Naive thymus-derived CD4-positive, alpha-beta T cell (primary cell): ENCODE measurements around the gene PITPNM3. TPM values are rescaled to one million over a fixed set of nuclear protein-coding genes. Genes with fewer than 3 reads are reported as not detected.

ENCODE experiments used
- ATAC-seq: fragments of 150-1000 bp; cut with Tn5 transposase; 2 replicates; pipeline ENCODE4 v1.10.0; 2021; ENCODE audit warnings: mild to moderate bottlenecking, moderate library complexity
- CTCF ChIA-PET: fragments of 350-600 bp; sonication (Branson Sonifier 250); formaldehyde crosslinking; loops from one replicate; lab custom pipeline; 2021; ENCODE audit warnings: antibody characterized with exemption; lab: Charles Lee
- POLR2A ChIA-PET: fragments of 350-600 bp; sonication (Branson Sonifier 250); formaldehyde crosslinking; loops from one replicate; lab custom pipeline; 2021; ENCODE audit warnings: antibody characterized with exemption, inconsistent platforms; lab: Charles Lee
- DNase-seq, 9 donors: peaks; one replicate each; pipeline versions ENCODE4 v3.0.0 to v3.0.0-alpha.2; 2020 to 2022; ENCODE audit warnings: mixed read lengths in 1 of 9
- H3K27ac ChIP-seq: one replicate; pipeline ENCODE4 v1.7.0; 2013; ENCODE audit warnings: mild to moderate bottlenecking, low read depth, low read length, moderate library complexity
- H3K27me3 ChIP-seq, 2 donors: one replicate each; pipeline ENCODE4 v1.7.0; 2013; ENCODE audit warnings: low read length in 2 of 2, mild to moderate bottlenecking in 2 of 2, moderate library complexity in 2 of 2; ENCODE audit not compliant: control insufficient read depth in 2 of 2, insufficient read depth in 2 of 2
- H3K36me3 ChIP-seq, 3 experiments: 1 replicate in 2 of 3; 2 replicates in 1 of 3; pipeline ENCODE4 v1.7.0; 2013; ENCODE audit warnings: low read length in 3 of 3, mild to moderate bottlenecking in 3 of 3, moderate library complexity in 1 of 3; ENCODE audit not compliant: insufficient read depth in 3 of 3, control insufficient read depth in 2 of 3
- H3K4me1 ChIP-seq, 2 donors: one replicate each; pipeline ENCODE4 v1.7.0; 2013; ENCODE audit warnings: low read length in 2 of 2, mild to moderate bottlenecking in 2 of 2, moderate library complexity in 1 of 2; ENCODE audit not compliant: control insufficient read depth in 2 of 2, insufficient read depth in 2 of 2
- H3K4me3 ChIP-seq: 2 replicates; pipeline ENCODE4 v1.7.0; 2013; ENCODE audit warnings: mild to moderate bottlenecking, low read length
- H3K9me3 ChIP-seq, 3 experiments: 1 replicate in 2 of 3; 2 replicates in 1 of 3; pipeline ENCODE4 v1.7.0; 2013; ENCODE audit warnings: low read length in 3 of 3; ENCODE audit not compliant: control insufficient read depth in 2 of 3
- H3K27ac Mint-ChIP-seq, 9 donors: one replicate each; pipeline ENCODE4 v1.8.0; 2020 to 2022; ENCODE audit warnings: mixed read lengths in 9 of 9, mild to moderate bottlenecking in 8 of 9, moderate library complexity in 5 of 9, inconsistent platforms in 2 of 9
- H3K27me3 Mint-ChIP-seq, 5 donors: one replicate each; pipeline ENCODE4 v1.8.0; 2021 to 2022; ENCODE audit warnings: mixed read lengths in 5 of 5, mild to moderate bottlenecking in 1 of 5
- H3K36me3 Mint-ChIP-seq, 5 donors: one replicate each; pipeline ENCODE4 v1.8.0; 2020 to 2022; ENCODE audit warnings: mixed read lengths in 5 of 5, mild to moderate bottlenecking in 3 of 5, inconsistent platforms in 1 of 5
- H3K4me1 Mint-ChIP-seq, 7 donors: one replicate each; pipeline ENCODE4 v1.8.0; 2020 to 2022; ENCODE audit warnings: mixed read lengths in 7 of 7, mild to moderate bottlenecking in 3 of 7, inconsistent platforms in 1 of 7
- H3K4me3 Mint-ChIP-seq, 10 donors: one replicate each; pipeline ENCODE4 v1.8.0; 2020 to 2022; ENCODE audit warnings: mild to moderate bottlenecking in 10 of 10, mixed read lengths in 10 of 10, moderate library complexity in 6 of 10, inconsistent platforms in 2 of 10
- H3K9me3 Mint-ChIP-seq, 11 donors: one replicate each; pipeline ENCODE4 v1.8.0; 2020 to 2022; ENCODE audit warnings: mixed read lengths in 11 of 11, mild to moderate bottlenecking in 4 of 11, inconsistent platforms in 1 of 11, moderate library complexity in 1 of 11
- intact Hi-C, 2 donors: fragments of 100-400 bp; cut with micrococcal nuclease; formaldehyde crosslinking; loops; one replicate each; pipeline ENCODE4 v1.15.1; 2023
- polyA plus RNA-seq, 2 donors: library from polyadenylated mRNA; unstranded; fragments of 300-500 nt; fragmentation: Illumina TruSeq; gene quantifications; one replicate each; pipeline ENCODE4 v1.2.3, GENCODE V29; 2021
- total RNA-seq, 6 experiments: library from RNA in 5 of 6; stranded (reverse) in 5 of 6; gene quantifications; 1 replicate in 5 of 6; 2 replicates in 1 of 6; pipeline ENCODE4 v1.2.3 and lab custom pipeline; 2021 to 2026

PITPNM3 gene
- total and polyA plus RNA-seq, 7 experiments from 2014 or later: 0.04 to 0.58 (median 0.50) TPM; not detected in 1

DNA sequence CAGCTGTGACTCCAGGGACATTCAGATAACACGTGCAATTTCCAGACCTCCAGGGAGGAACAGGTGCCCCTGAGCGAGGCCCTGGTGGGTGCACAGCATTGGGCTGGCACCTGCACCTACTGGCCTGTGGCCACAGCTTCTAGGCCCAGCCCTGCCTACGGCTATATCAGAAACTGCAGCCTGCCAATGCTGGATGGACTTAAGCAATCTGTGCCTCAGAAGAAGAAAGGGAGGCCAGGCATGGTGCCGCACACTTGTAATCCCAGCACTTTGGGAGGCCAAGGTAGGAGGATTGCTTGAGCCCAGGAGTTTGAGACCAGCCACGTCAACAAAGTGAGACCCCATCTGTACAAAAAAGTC is 12.4 kb downstream of the PITPNM3 start:
- no peak overlapping the region for H3K4me3 Mint-ChIP-seq

DNA sequence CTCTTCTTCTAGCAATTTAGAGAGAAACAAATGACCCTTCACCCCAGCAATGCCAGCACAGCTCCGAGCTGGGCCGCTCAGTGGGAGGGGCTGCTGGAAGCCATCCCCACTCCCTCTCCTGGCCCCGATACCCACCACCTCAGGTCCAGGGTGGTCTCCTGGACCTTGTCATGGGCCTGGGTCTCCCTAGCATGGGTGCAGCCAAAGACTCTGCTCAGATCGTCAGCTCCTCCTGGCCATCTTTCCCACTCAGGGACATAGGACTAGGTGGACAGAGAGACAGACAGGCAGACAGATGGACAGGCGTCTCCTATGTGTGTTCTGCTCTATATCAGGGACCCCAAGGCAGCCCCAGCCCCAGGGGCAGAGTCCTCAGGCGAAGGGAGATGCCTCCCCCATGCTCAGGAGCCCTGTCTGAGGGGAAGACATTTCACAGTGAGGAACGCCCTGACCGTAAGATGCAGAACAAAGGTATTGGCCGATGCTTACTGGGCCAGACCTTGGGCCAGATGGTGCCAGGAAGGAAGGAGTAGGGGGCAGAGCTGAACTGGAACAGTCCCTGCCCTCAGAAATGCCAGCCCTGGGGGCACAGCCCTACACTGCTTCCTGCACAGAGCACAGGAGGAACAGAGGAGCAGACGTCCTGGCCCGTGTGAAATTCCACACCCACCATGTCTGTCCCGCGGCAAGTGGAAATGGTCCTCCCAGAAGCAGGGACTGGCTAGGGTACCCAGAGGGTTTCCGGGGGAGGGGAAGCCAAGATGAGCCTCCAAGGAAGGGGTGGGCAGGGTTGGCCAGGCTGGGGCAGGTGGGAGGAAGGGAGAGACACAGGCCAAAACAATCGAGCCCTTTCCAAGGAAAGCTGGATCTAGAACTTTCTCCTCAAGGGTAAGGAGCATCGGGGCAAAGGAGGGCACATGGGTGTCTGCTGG is 13.0 kb downstream of the PITPNM3 start:
- Mint-ChIP-seq H3K27me3 (no peaks in the 10 kb centered on the region), H3K36me3 (peaks cover 0 to 3% (median 0%) of the 10 kb centered on the region in 5 donors), H3K27ac (no peak overlapping the region), H3K4me3 (no peak overlapping the region), H3K9me3 (peaks cover 0 to 6% (median 0%) of the 10 kb centered on the region in 11 donors), H3K4me1 (peaks cover 2 to 6% (median 3%) of the 10 kb centered on the region in 7 donors)
- ChIA-PET CTCF (no interaction called here), POLR2A (no interaction called here)
- H3K27ac ChIP-seq: no peak overlapping the region
- peaks cover 0 to 3% of the 10 kb centered on the region in 2 donors for H3K27me3 ChIP-seq
- no peak overlapping the region for H3K4me3 ChIP-seq
- intact Hi-C loops: no loop called here
- no peak for DNase-seq
- peaks cover 0 to 5% of the 10 kb centered on the region in 2 donors for H3K4me1 ChIP-seq
- no peak for ATAC-seq
- H3K9me3 ChIP-seq: peaks cover 0 to 5% (median 0%) of the 10 kb centered on the region in 3 experiments
- no peaks in the 10 kb centered on the region for H3K36me3 ChIP-seq

More for the DNA sequence above, 12.4 kb downstream of the PITPNM3 start:
- ATAC-seq (no peak), DNase-seq (no peak)
- H3K36me3 ChIP-seq: no peaks in the 10 kb centered on the region
- peaks cover 0 to 10% of the 10 kb centered on the region in 2 donors for H3K4me1 ChIP-seq
- peaks cover 0 to 3% of the 10 kb centered on the region in 2 donors for H3K27me3 ChIP-seq
- no peak overlapping the region for H3K4me3 ChIP-seq
- CTCF ChIA-PET: no interaction called here
- Mint-ChIP-seq H3K9me3 (peaks cover 0 to 4% (median 0%) of the 10 kb centered on the region in 11 donors), H3K36me3 (peaks cover 0 to 3% (median 0%) of the 10 kb centered on the region in 5 donors), H3K27ac (no peak overlapping the region), H3K4me1 (peaks cover 6 to 13% (median 9%) of the 10 kb centered on the region in 7 donors), H3K27me3 (no peaks in the 10 kb centered on the region)
- intact Hi-C loops: no loop called here
- H3K27ac ChIP-seq: no peak overlapping the region
- POLR2A ChIA-PET: no interaction called here
- H3K9me3 ChIP-seq: peaks cover 0 to 1% (median 0%) of the 10 kb centered on the region in 3 experiments

- POLR2A ChIA-PET: no interaction called here
- no peak overlapping the region for H3K4me3 Mint-ChIP-seq
- Histone ChIP-seq H3K4me3 (no peak overlapping the region), H3K9me3 (peaks cover 0 to 5% (median 0%) of the 10 kb centered on the region in 3 experiments), H3K27ac (no peak overlapping the region), H3K27me3 (peaks cover 0 to 3% of the 10 kb centered on the region in 2 donors), H3K4me1 (no peaks in the 10 kb centered on the region), H3K36me3 (no peaks in the 10 kb centered on the region)
- peaks cover 0 to 3% (median 0%) of the 10 kb centered on the region in 5 donors for H3K36me3 Mint-ChIP-seq
- no peak overlapping the region for H3K27ac Mint-ChIP-seq
- peaks cover 0 to 6% (median 0%) of the 10 kb centered on the region in 11 donors for H3K9me3 Mint-ChIP-seq
- DNase-seq (no peak), ATAC-seq (no peak)
- peaks cover 0 to 2% (median 0%) of the 10 kb centered on the region in 7 donors for H3K4me1 Mint-ChIP-seq
- intact Hi-C loops: no loop called here
- H3K27me3 Mint-ChIP-seq: no peaks in the 10 kb centered on the region
- CTCF ChIA-PET: no interaction called here
These were observed 13.8 kb downstream of the PITPNM3 start for GRCh38 chr17:6542577-6542976.

- Histone ChIP-seq H3K9me3 (peaks cover 0 to 5% (median 0%) of the 10 kb centered on the region in 3 experiments), H3K4me1 (no peaks in the 10 kb centered on the region), H3K27ac (no peak overlapping the region), H3K36me3 (no peaks in the 10 kb centered on the region), H3K4me3 (no peak overlapping the region), H3K27me3 (peaks cover 0 to 3% of the 10 kb centered on the region in 2 donors)
- Mint-ChIP-seq H3K4me1 (peaks cover 0 to 2% (median 0%) of the 10 kb centered on the region in 7 donors), H3K36me3 (peaks cover 0 to 3% (median 0%) of the 10 kb centered on the region in 5 donors), H3K9me3 (peaks cover 0 to 6% (median 0%) of the 10 kb centered on the region in 11 donors), H3K27ac (no peak overlapping the region), H3K4me3 (no peak overlapping the region), H3K27me3 (no peaks in the 10 kb centered on the region)
- CTCF ChIA-PET: no interaction called here
- ATAC-seq (no peak), DNase-seq (no peak)
- intact Hi-C loops: no loop called here
- POLR2A ChIA-PET: no interaction called here
These were observed 14.5 kb downstream of the PITPNM3 start for GRCh38 chr17:6541886-6542285.

- CTCF ChIA-PET: no interaction called here
These were observed 16.5 kb downstream of the PITPNM3 start for GRCh38 chr17:6539871-6540270.

DNA sequence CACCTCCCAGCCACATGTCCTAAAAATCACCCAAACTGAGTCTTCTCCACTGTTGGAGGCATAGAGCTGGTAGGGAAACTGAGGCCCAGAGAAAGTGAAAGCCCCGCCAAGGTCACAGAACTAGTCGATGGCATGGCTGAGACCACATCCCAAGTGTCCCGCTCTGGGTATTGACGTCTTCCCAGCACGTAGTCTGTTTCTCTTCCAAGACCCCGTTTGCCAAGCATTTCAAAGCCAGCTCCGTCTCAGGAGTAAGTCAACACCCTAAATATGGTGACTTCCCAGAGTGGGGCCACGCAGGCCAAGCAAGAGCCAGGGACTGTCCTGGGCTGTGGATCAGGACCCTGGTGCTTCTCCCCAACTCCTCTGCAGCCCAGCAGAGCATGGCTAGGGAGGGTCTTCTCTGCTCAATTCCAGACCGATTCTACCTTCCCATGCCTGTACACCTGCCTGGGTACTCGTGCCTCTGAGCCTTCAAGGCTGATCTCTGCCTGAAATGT is 19.7 kb downstream of the PITPNM3 start:
- Mint-ChIP-seq H3K27ac (no peak overlapping the region), H3K36me3 (peaks cover 0 to 3% (median 0%) of the 10 kb centered on the region in 5 donors), H3K27me3 (peaks cover 0 to 7% (median 0%) of the 10 kb centered on the region in 5 donors), H3K4me1 (peaks cover 0 to 1% (median 0%) of the 10 kb centered on the region in 7 donors), H3K4me3 (no peak overlapping the region), H3K9me3 (peaks cover 0 to 10% (median 0%) of the 10 kb centered on the region in 11 donors)
- DNase-seq (no peak), ATAC-seq (no peak)
- Histone ChIP-seq H3K27me3 (peaks cover 0 to 3% of the 10 kb centered on the region in 2 donors), H3K4me3 (no peak overlapping the region), H3K36me3 (no peaks in the 10 kb centered on the region), H3K27ac (no peak overlapping the region), H3K4me1 (no peaks in the 10 kb centered on the region), H3K9me3 (peaks cover 0 to 5% (median 0%) of the 10 kb centered on the region in 3 experiments)
- POLR2A ChIA-PET: no interaction called here
- CTCF ChIA-PET: no interaction called here
- intact Hi-C loops: no loop called here

More at GRCh38 chr17:6539871-6540270, 16.5 kb downstream of the PITPNM3 start:
- Mint-ChIP-seq H3K36me3 (peaks cover 0 to 3% (median 0%) of the 10 kb centered on the region in 5 donors), H3K9me3 (peaks cover 0 to 9% (median 0%) of the 10 kb centered on the region in 11 donors), H3K27me3 (no peaks in the 10 kb centered on the region), H3K27ac (no peak overlapping the region), H3K4me3 (no peak overlapping the region), H3K4me1 (no peaks in the 10 kb centered on the region)
- Histone ChIP-seq H3K27ac (no peak overlapping the region), H3K9me3 (peaks cover 0 to 5% (median 0%) of the 10 kb centered on the region in 3 experiments), H3K4me3 (no peak overlapping the region), H3K4me1 (no peaks in the 10 kb centered on the region), H3K36me3 (no peaks in the 10 kb centered on the region), H3K27me3 (peaks cover 0 to 3% of the 10 kb centered on the region in 2 donors)
- intact Hi-C loops: no loop called here
- no peak for ATAC-seq
- DNase-seq: no peak
- POLR2A ChIA-PET: no interaction called here
